Rectal smooth muscle tissue (tissue), 1 donor: ENCODE results near the gene PIK3C2G.
"Not testable (repeated sequence)": the region's sequence is repeated elsewhere in the genome, so short reads cannot be mapped to it uniquely, and the experiment has no call there.

Experiments
- H3K27ac ChIP-seq: one replicate; pipeline ENCODE4 v1.7.0; 2013; ENCODE audit warnings: low read depth, low read length, inconsistent platforms
- H3K27me3 ChIP-seq: one replicate; pipeline ENCODE4 v1.7.0; 2013; ENCODE audit warnings: low read length; ENCODE audit not compliant: control insufficient read depth, insufficient read depth
- H3K36me3 ChIP-seq: one replicate; pipeline ENCODE4 v1.7.0; 2013; ENCODE audit warnings: low read length; ENCODE audit not compliant: control insufficient read depth, insufficient read depth
- H3K4me1 ChIP-seq: one replicate; pipeline ENCODE4 v1.7.0; 2013; ENCODE audit warnings: low read length; ENCODE audit not compliant: control insufficient read depth, insufficient read depth
- H3K4me3 ChIP-seq: one replicate; pipeline ENCODE4 v1.7.0; 2013; ENCODE audit warnings: low read length
- H3K9ac ChIP-seq: one replicate; pipeline ENCODE4 v1.7.0; 2013; ENCODE audit warnings: low read length

PIK3C2G gene

GRCh38 chr12:18502422-18502968 is 241.2 kb downstream of the PIK3C2G start:
- Histone ChIP-seq H3K27me3 (no peaks in the 10 kb centered on the region), H3K4me3 (no peak overlapping the region), H3K9ac (no peak overlapping the region), H3K27ac (no peak overlapping the region), H3K4me1 (no peaks in the 10 kb centered on the region), H3K36me3 (no peaks in the 10 kb centered on the region)

GRCh38 chr12:18521461-18521860 is 260.1 kb downstream of the PIK3C2G start:
- H3K27me3 ChIP-seq, result no peaks in the 10 kb centered on the region
- H3K36me3 ChIP-seq, result no peaks in the 10 kb centered on the region
- H3K4me3 ChIP-seq, result no peak overlapping the region
- no peaks in the 10 kb centered on the region for H3K4me1 ChIP-seq
- no peak overlapping the region for H3K27ac ChIP-seq
- no peak overlapping the region for H3K9ac ChIP-seq

- Histone ChIP-seq H3K36me3 (no peaks in the 10 kb centered on the region), H3K4me1 (no peaks in the 10 kb centered on the region), H3K27me3 (no peaks in the 10 kb centered on the region), H3K4me3 (no peak overlapping the region), H3K27ac (no peak overlapping the region), H3K9ac (no peak overlapping the region)
Observed at GRCh38 chr12:18522806-18523205, 261.5 kb downstream of the PIK3C2G start.

GRCh38 chr12:18542497-18542896 is 281.2 kb downstream of the PIK3C2G start:
- H3K4me3 ChIP-seq, H3K4me1 ChIP-seq, H3K27ac ChIP-seq, H3K36me3 ChIP-seq, H3K9ac ChIP-seq, H3K27me3 ChIP-seq: not testable (repeated sequence)

GRCh38 chr12:18546399-18546798 is 285.1 kb downstream of the PIK3C2G start:
- H3K27ac ChIP-seq, result no peak overlapping the region
- H3K36me3 ChIP-seq, result no peaks in the 10 kb centered on the region
- H3K4me3 ChIP-seq, result no peak overlapping the region

GRCh38 chr12:18549598-18549997 is 288.3 kb downstream of the PIK3C2G start:
- H3K4me3 ChIP-seq, result no peak overlapping the region
- no peaks in the 10 kb centered on the region for H3K36me3 ChIP-seq
- no peaks in the 10 kb centered on the region for H3K27me3 ChIP-seq
- no peak overlapping the region for H3K9ac ChIP-seq
- no peak overlapping the region for H3K27ac ChIP-seq
- H3K4me1 ChIP-seq, result no peaks in the 10 kb centered on the region

More at GRCh38 chr12:18546399-18546798, 285.1 kb downstream of the PIK3C2G start:
- Histone ChIP-seq H3K27me3 (no peaks in the 10 kb centered on the region), H3K9ac (no peak overlapping the region), H3K4me1 (no peaks in the 10 kb centered on the region)

- H3K27ac ChIP-seq, result no peak overlapping the region
- H3K27me3 ChIP-seq, result no peaks in the 10 kb centered on the region
- no peak overlapping the region for H3K9ac ChIP-seq
- no peak overlapping the region for H3K4me3 ChIP-seq
- H3K4me1 ChIP-seq, result no peaks in the 10 kb centered on the region
- no peaks in the 10 kb centered on the region for H3K36me3 ChIP-seq
Observed at GRCh38 chr12:18551106-18551505, 289.8 kb downstream of the PIK3C2G start.

GRCh38 chr12:18551701-18552100 is 290.4 kb downstream of the PIK3C2G start:
- H3K4me3 ChIP-seq, result no peak overlapping the region

GRCh38 chr12:18552829-18553228 is 291.5 kb downstream of the PIK3C2G start:
- Histone ChIP-seq H3K27ac (no peak overlapping the region), H3K36me3 (no peaks in the 10 kb centered on the region), H3K4me3 (no peak overlapping the region), H3K4me1 (no peaks in the 10 kb centered on the region), H3K9ac (no peak overlapping the region), H3K27me3 (no peaks in the 10 kb centered on the region)

More at GRCh38 chr12:18551701-18552100, 290.4 kb downstream of the PIK3C2G start:
- H3K36me3 ChIP-seq, result no peaks in the 10 kb centered on the region
- no peak overlapping the region for H3K27ac ChIP-seq
- H3K9ac ChIP-seq, result no peak overlapping the region
- no peaks in the 10 kb centered on the region for H3K27me3 ChIP-seq
- no peaks in the 10 kb centered on the region for H3K4me1 ChIP-seq

GRCh38 chr12:18556161-18556560 is 294.8 kb downstream of the PIK3C2G start:
- no peaks in the 10 kb centered on the region for H3K36me3 ChIP-seq
- no peak overlapping the region for H3K27ac ChIP-seq
- no peak overlapping the region for H3K9ac ChIP-seq
- no peaks in the 10 kb centered on the region for H3K27me3 ChIP-seq
- H3K4me3 ChIP-seq, result no peak overlapping the region
- H3K4me1 ChIP-seq, result no peaks in the 10 kb centered on the region

GRCh38 chr12:18559242-18559641 is 297.9 kb downstream of the PIK3C2G start:
- Histone ChIP-seq H3K27ac (no peak overlapping the region), H3K4me3 (no peak overlapping the region), H3K4me1 (no peaks in the 10 kb centered on the region), H3K36me3 (no peaks in the 10 kb centered on the region), H3K27me3 (no peaks in the 10 kb centered on the region), H3K9ac (no peak overlapping the region)

GRCh38 chr12:18562531-18562930 is 301.2 kb downstream of the PIK3C2G start:
- no peak overlapping the region for H3K4me3 ChIP-seq
- H3K4me1 ChIP-seq, result no peaks in the 10 kb centered on the region
- H3K27ac ChIP-seq, result no peak overlapping the region
- no peak overlapping the region for H3K9ac ChIP-seq
- H3K36me3 ChIP-seq, result no peaks in the 10 kb centered on the region
- H3K27me3 ChIP-seq, result no peaks in the 10 kb centered on the region

GRCh38 chr12:18564306-18564705 is 303.0 kb downstream of the PIK3C2G start:
- no peaks in the 10 kb centered on the region for H3K4me1 ChIP-seq
- no peak overlapping the region for H3K27ac ChIP-seq
- H3K36me3 ChIP-seq, result no peaks in the 10 kb centered on the region
- H3K9ac ChIP-seq, result no peak overlapping the region
- no peaks in the 10 kb centered on the region for H3K27me3 ChIP-seq
- no peak overlapping the region for H3K4me3 ChIP-seq
